IPS-18c (cell line): ENCODE results near the gene ABHD12.
"Not testable (repeated sequence)": the region's sequence is repeated elsewhere in the genome, so short reads cannot be mapped to it uniquely, and the experiment has no call there.

ENCODE experiments used
- H3K4me3 ChIP-seq: 2 replicates; pipeline ENCODE4 v1.7.0; 2013; ENCODE audit warnings: low read depth, mild to moderate bottlenecking, low read length, moderate library complexity; ENCODE audit not compliant: insufficient read depth
- H3K9me3 ChIP-seq: one replicate; pipeline ENCODE4 v1.6.1; 2013; ENCODE audit warnings: mild to moderate bottlenecking, low read length, moderate library complexity; ENCODE audit not compliant: control insufficient read depth, insufficient read depth

ABHD12 gene

GRCh38 chr20:25317351-25318075, 73.1 kb downstream of the ABHD12 start:
- Histone ChIP-seq H3K4me3 (no peak overlapping the region), H3K9me3 (no peaks in the 10 kb centered on the region)

GRCh38 chr20:25316506-25317190, 74.0 kb downstream of the ABHD12 start:
- Histone ChIP-seq H3K4me3 (no peak overlapping the region), H3K9me3 (no peaks in the 10 kb centered on the region)

- Histone ChIP-seq H3K4me3 (no peak overlapping the region), H3K9me3 (no peaks in the 10 kb centered on the region)
Observed at GRCh38 chr20:25315418-25316210, 75.0 kb downstream of the ABHD12 start.

- no peaks in the 10 kb centered on the region for H3K9me3 ChIP-seq
- no peak overlapping the region for H3K4me3 ChIP-seq
Observed at GRCh38 chr20:25314497-25315417, 75.9 kb downstream of the ABHD12 start.

GRCh38 chr20:25313593-25313992, 77.0 kb downstream of the ABHD12 start:
- no peaks in the 10 kb centered on the region for H3K9me3 ChIP-seq
- no peak overlapping the region for H3K4me3 ChIP-seq

- H3K9me3 ChIP-seq, H3K4me3 ChIP-seq: not testable (repeated sequence)
Observed at GRCh38 chr20:25312716-25313115, 77.9 kb downstream of the ABHD12 start.

- Histone ChIP-seq H3K4me3 (no peak overlapping the region), H3K9me3 (no peaks in the 10 kb centered on the region)
Observed at GRCh38 chr20:25310921-25311728, 79.5 kb downstream of the ABHD12 start.

- Histone ChIP-seq H3K4me3 (no peak overlapping the region), H3K9me3 (no peaks in the 10 kb centered on the region)
Observed at GRCh38 chr20:25310268-25310920, 80.2 kb downstream of the ABHD12 start.

- H3K4me3 ChIP-seq = no peak overlapping the region
- no peaks in the 10 kb centered on the region for H3K9me3 ChIP-seq
Observed at GRCh38 chr20:25309395-25310267, 81.0 kb downstream of the ABHD12 start.

GRCh38 chr20:25308671-25309394, 81.8 kb downstream of the ABHD12 start:
- no peaks in the 10 kb centered on the region for H3K9me3 ChIP-seq
- H3K4me3 ChIP-seq = no peak overlapping the region

GRCh38 chr20:25308083-25308491, 82.5 kb downstream of the ABHD12 start:
- Histone ChIP-seq H3K4me3 (no peak overlapping the region), H3K9me3 (no peaks in the 10 kb centered on the region)

- H3K4me3 ChIP-seq = no peak overlapping the region
- no peaks in the 10 kb centered on the region for H3K9me3 ChIP-seq
Observed at GRCh38 chr20:25306991-25307903, 83.4 kb downstream of the ABHD12 start.

- Histone ChIP-seq H3K4me3 (no peak overlapping the region), H3K9me3 (no peaks in the 10 kb centered on the region)
Observed at GRCh38 chr20:25304025-25304549, 86.5 kb downstream of the ABHD12 start.
